HepG2 (cell line): ENCODE measurements around the gene SH3D21. TPM values are rescaled to one million over a fixed set of nuclear protein-coding genes. Genes with fewer than 3 reads are reported as not detected.

Experiments used
- AGO2 ChIP-seq: fragments of 200-400 bp; formaldehyde crosslinking; optimal IDR thresholded peaks from 2 replicates; pipeline ENCODE3; 2017; ENCODE audit warnings: mild to moderate bottlenecking, low read depth, low read length, moderate library complexity
- ATF7 ChIP-seq, 2 experiments: fragments of 450-650 bp in 1 of 2; sonication (generic) in 1 of 2; formaldehyde crosslinking in 1 of 2; IDR thresholded peaks; 2 replicates each; pipeline versions ENCODE4 v1.4.0 to v1.6.1; 2016 to 2020; ENCODE audit warnings: antibody characterized with exemption in 1 of 2, mild to moderate bottlenecking in 1 of 2, missing genetic modification reagents in 1 of 2
- GPBP1L1 ChIP-seq: sonication (generic); formaldehyde crosslinking; IDR thresholded peaks from 2 replicates; pipeline ENCODE4 v1.5.0; 2020; ENCODE audit warnings: mild to moderate bottlenecking, missing genetic modification reagents
- HNF1B ChIP-seq: sonication (generic); formaldehyde crosslinking; IDR thresholded peaks from 2 replicates; pipeline ENCODE4 v1.5.1; 2020; ENCODE audit warnings: mild to moderate bottlenecking, moderate library complexity, missing genetic modification reagents
- IRF1 ChIP-seq: sonication (generic); formaldehyde crosslinking; IDR thresholded peaks from 2 replicates; pipeline ENCODE4 v1.4.0; 2020; ENCODE audit warnings: low read depth, mild to moderate bottlenecking, missing genetic modification reagents
- JDP2 ChIP-seq: sonication (generic); formaldehyde crosslinking; IDR thresholded peaks from 2 replicates; pipeline ENCODE4 v1.8.1; 2022; ENCODE audit warnings: missing genetic modification reagents, borderline replicate concordance
- NFYB ChIP-seq: sonication (generic); formaldehyde crosslinking; IDR thresholded peaks from 2 replicates; pipeline ENCODE4 v1.4.0; 2020; ENCODE audit warnings: missing genetic modification reagents
- PBX2 ChIP-seq: IDR thresholded peaks from 2 replicates; pipeline ENCODE4 v1.6.1; 2016; ENCODE audit warnings: control low read depth
- RAD51 ChIP-seq: fragments of 450-650 bp; IDR thresholded peaks from 2 replicates; pipeline ENCODE4 v1.6.1; 2016; ENCODE audit warnings: borderline replicate concordance
- RBFOX2 ChIP-seq: fragments of 200-400 bp; formaldehyde crosslinking; IDR thresholded peaks from 2 replicates; pipeline ENCODE4 v1.6.1; 2017; ENCODE audit warnings: low read depth, mild to moderate bottlenecking, low read length
- REPIN1 ChIP-seq: sonication (generic); formaldehyde crosslinking; IDR thresholded peaks from 2 replicates; pipeline ENCODE4 v1.8.0; 2022; ENCODE audit warnings: missing genetic modification reagents, low read depth, mild to moderate bottlenecking, borderline replicate concordance
- SP1 ChIP-seq, 2 experiments: fragments of 450-650 bp in 1 of 2; sonication (generic) in 1 of 2; formaldehyde crosslinking in 1 of 2; IDR thresholded peaks; 2 replicates each; pipeline versions ENCODE4 v1.4.0 to v1.6.1; 2016 to 2020; ENCODE audit warnings: missing genetic modification reagents in 1 of 2
- SP5 ChIP-seq: IDR thresholded peaks from 2 replicates; pipeline ENCODE4 v1.6.1; 2016; ENCODE audit warnings: low read depth, borderline replicate concordance
- SPEN ChIP-seq: sonication (generic); formaldehyde crosslinking; IDR thresholded peaks from 2 replicates; pipeline ENCODE4 v1.5.1; 2020; ENCODE audit warnings: low read depth, mild to moderate bottlenecking, missing genetic modification reagents
- WIZ ChIP-seq: sonication (generic); formaldehyde crosslinking; IDR thresholded peaks from 2 replicates; pipeline ENCODE4 v1.5.1; 2020; ENCODE audit warnings: mild to moderate bottlenecking, missing genetic modification reagents
- ZBTB2 ChIP-seq: sonication (generic); formaldehyde crosslinking; IDR thresholded peaks from 2 replicates; pipeline ENCODE4 v1.8.0; 2022; ENCODE audit warnings: low read depth, missing genetic modification reagents
- ZNF230 ChIP-seq: sonication (generic); formaldehyde crosslinking; IDR thresholded peaks from 2 replicates; pipeline ENCODE4 v1.4.0; 2020; ENCODE audit warnings: mild to moderate bottlenecking, missing genetic modification reagents
- ZNF331 ChIP-seq: sonication (generic); formaldehyde crosslinking; IDR thresholded peaks from 2 replicates; pipeline ENCODE4 v1.4.0; 2020; ENCODE audit warnings: missing genetic modification reagents
- ZNF430 ChIP-seq: sonication (generic); formaldehyde crosslinking; IDR thresholded peaks from 2 replicates; pipeline ENCODE4 v1.9.0; 2021; ENCODE audit warnings: mild to moderate bottlenecking, missing genetic modification reagents
- ZNF775 ChIP-seq: sonication (generic); formaldehyde crosslinking; IDR thresholded peaks from 2 replicates; pipeline ENCODE4 v1.4.0; 2020; ENCODE audit warnings: missing genetic modification reagents, mild to moderate bottlenecking, moderate library complexity, borderline replicate concordance
- ZUFSP ChIP-seq: sonication (generic); formaldehyde crosslinking; IDR thresholded peaks from 2 replicates; pipeline ENCODE4 v1.9.0; 2021; ENCODE audit warnings: missing genetic modification reagents, mild to moderate bottlenecking, borderline replicate concordance
- polyA plus RNA-seq, 8 experiments: library from polyadenylated mRNA; depleted of rRNA in 3 of 8; stranded (reverse) in 7 of 8; unstranded in 1 of 8; fragments of >200 nt; fragmentation: Illumina TruSeq in 4 of 8; extraction: Trizol in 4 of 8; gene quantifications; 2 replicates each; pipeline versions ENCODE4 v1.2.1 to v1.2.3, GENCODE V29; 2011 to 2016; ENCODE audit warnings: low read depth in 4 of 8, missing spikeins in 1 of 8, mixed read lengths in 1 of 8; ENCODE audit not compliant: insufficient read depth in 1 of 8
- total RNA-seq, 5 experiments: library from RNA; depleted of rRNA; stranded (reverse); fragments of >200 nt; fragmentation: Illumina TruSeq; extraction: Trizol; gene quantifications; 2 replicates each; pipeline ENCODE4 v1.2.3, GENCODE V29; 2016; ENCODE audit warnings: low read depth in 1 of 5

SH3D21 gene
- total and polyA plus RNA-seq, 2 of the 13 experiments (the other 11 are each of a cell fraction or from before 2014, with no cell fraction given): 5.1 to 8.6 TPM

- TF ChIP-seq ZNF331 (peak; percentile 52; the same call in 1 of the 2 replicates), SPEN (CRISPR knock-in tag) (peak; percentile 42; the same call in 1 of the 2 replicates), ZUFSP (no peak), SP1 (IDR thresholded peaks at IDR 0.05) (no peak), SP1 (CRISPR knock-in tag; IDR thresholded peaks at IDR 0.05) (peak; percentile 73), ZNF775 (CRISPR knock-in tag) (0 out of 2 replicates have a peak, but pooled peaks have one; percentile 30), PBX2 (CRISPR knock-in tag) (no peak), ZBTB2 (CRISPR knock-in tag) (0 out of 2 replicates have a peak, but pooled peaks have one; percentile 32), NFYB (peak; percentile 88), SP5 (CRISPR knock-in tag) (peak; percentile 72; the same call in 1 of the 2 replicates), WIZ (CRISPR knock-in tag) (no peak), GPBP1L1 (CRISPR knock-in tag) (no peak), RAD51 (no peak), ZNF430 (CRISPR knock-in tag) (no peak), REPIN1 (no peak; the same call in 1 of the 2 replicates), ATF7 (IDR thresholded peaks at IDR 0.05) (no peak), ATF7 (CRISPR knock-in tag; IDR thresholded peaks at IDR 0.05) (no peak), RBFOX2 (peak; percentile 61; the same call in 1 of the 2 replicates), HNF1B (peak; percentile 91), ZNF230 (CRISPR knock-in tag) (no peak), JDP2 (CRISPR knock-in tag) (no peak), IRF1 (0 out of 2 replicates have a peak, but pooled peaks have one; percentile 58), AGO2 (no peak)
These were observed 811 bp downstream of the SH3D21 start (continued) for GRCh38 chr1:36306902-36307456.
